ENCODE measurements around the gene SYNJ2. TPM values are rescaled to one million over a fixed set of nuclear protein-coding genes. Genes with fewer than 3 reads are reported as not detected.
A peak's percentile ranks its signal among the peaks of the same experiment; 100 is the strongest.

Gene SYNJ2
- total and polyA plus RNA-seq, 2 donors from 2014 or later, result 1.7 to 15.8 TPM

DNA sequence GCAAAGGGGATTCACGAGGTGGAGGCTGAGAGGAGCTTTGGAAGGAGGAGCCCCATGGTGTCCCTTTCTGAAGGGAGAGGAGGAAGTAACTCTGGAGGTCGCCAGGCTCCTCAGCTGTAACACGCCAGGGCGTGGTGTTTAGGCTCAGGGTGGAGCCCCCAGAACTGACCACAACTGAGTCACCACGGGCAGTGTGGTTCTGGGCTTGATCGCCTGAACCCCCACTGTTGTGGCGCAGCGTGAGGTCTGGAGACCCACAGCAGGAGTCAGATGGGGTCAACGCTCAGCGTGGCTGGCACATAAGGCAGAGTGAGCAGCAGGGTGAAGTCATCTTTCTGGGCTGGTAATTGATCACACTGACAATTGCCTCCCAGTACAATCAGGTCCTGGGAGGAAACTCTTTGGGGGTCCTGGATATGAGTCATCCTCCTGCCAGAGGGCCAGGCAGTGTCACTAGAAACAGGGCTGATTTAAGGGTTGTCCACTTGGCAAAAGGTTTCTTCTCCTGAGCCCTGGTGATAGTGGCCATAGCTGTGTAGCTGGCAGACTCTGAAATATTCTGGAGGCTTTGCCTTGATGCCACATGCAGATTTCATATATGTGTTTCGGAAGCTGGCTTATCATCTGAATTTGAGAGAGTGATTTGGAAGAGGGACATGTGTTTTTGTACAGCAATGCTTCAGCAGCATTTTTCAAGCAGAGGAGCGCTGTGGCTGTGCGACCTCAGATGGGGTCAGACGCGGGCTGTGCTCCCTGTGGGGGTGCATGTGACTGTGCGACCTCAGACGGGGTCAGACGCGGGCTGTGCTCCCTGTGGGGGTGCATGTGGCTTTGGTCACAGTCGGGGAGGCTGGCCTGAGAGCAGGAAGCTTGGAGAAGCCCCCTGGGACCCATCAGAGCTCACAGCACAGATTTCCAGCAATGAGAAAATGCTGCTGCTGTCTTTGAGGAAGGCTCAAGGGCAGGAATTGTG is 50.0 kb downstream of the SYNJ2 start:
- DNase-seq (peak in 4 of 5 donors; percentile 45 to 95 (median 68)), FAIRE-seq (no peak)
- intact Hi-C loops (cut with DNase I), result no loop called here
- Histone ChIP-seq H3K27ac (ENCODE audit: low read depth in 2 of 2, low read length in 2 of 2) (peak overlapping the region; percentile 29 to 69), H3K36me3 (ENCODE audit: control insufficient read depth in 2 of 3, insufficient read depth in 3 of 3, low read length in 3 of 3) (no peaks in the 10 kb centered on the region), H3K27me3 (ENCODE audit: control insufficient read depth, insufficient read depth, low read length) (no peaks in the 10 kb centered on the region), H3K9ac (ENCODE audit: low read length in 3 of 3) (no peak overlapping the region), H3K4me1 (ENCODE audit: control insufficient read depth in 2 of 3, insufficient read depth in 2 of 3, low read depth in 1 of 3, low read length in 3 of 3) (peaks cover 0 to 24% (median 4%) of the 10 kb centered on the region in 3 donors), H3K9me3 (ENCODE audit: control insufficient read depth in 2 of 3, insufficient read depth in 1 of 3, low read length in 3 of 3) (no peaks in the 10 kb centered on the region), H3K4me3 (ENCODE audit: low read length in 3 of 3) (no peak overlapping the region)
- TF ChIP-seq, protein P1, sequence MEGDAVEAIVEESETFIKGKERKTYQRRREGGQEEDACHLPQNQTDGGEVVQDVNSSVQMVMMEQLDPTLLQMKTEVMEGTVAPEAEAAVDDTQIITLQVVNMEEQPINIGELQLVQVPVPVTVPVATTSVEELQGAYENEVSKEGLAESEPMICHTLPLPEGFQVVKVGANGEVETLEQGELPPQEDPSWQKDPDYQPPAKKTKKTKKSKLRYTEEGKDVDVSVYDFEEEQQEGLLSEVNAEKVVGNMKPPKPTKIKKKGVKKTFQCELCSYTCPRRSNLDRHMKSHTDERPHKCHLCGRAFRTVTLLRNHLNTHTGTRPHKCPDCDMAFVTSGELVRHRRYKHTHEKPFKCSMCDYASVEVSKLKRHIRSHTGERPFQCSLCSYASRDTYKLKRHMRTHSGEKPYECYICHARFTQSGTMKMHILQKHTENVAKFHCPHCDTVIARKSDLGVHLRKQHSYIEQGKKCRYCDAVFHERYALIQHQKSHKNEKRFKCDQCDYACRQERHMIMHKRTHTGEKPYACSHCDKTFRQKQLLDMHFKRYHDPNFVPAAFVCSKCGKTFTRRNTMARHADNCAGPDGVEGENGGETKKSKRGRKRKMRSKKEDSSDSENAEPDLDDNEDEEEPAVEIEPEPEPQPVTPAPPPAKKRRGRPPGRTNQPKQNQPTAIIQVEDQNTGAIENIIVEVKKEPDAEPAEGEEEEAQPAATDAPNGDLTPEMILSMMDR (IDR thresholded peaks at IDR 0.05; ENCODE audit: borderline replicate concordance, extremely low read depth, insufficient read depth), result no peak

DNA sequence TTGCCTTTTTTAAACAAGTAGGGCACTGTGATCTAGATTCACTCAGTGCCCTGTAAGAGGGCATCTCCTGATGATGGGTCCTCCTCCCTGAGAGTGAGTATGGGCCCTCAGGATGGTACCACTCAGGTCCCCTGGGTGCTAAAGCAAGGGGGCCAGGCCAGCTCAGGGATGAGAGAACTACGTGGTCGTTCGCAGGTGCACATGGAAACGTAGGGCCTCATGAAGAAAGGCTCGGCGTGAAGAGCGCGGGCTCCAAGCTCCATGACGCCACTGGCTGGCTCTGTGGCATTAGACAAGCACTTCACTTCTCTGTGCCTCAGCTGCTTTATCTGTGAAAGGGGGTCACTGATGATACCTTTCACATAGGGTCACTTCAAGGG is 50.7 kb downstream of the SYNJ2 start:
- intact Hi-C loops (cut with DNase I), result no loop called here
- H3K4me1 ChIP-seq (ENCODE audit: control insufficient read depth in 2 of 3, insufficient read depth in 2 of 3, low read depth in 1 of 3, low read length in 3 of 3), result peaks cover 0 to 17% (median 0%) of the 10 kb centered on the region in 3 donors
- TF ChIP-seq, protein P1 (IDR thresholded peaks at IDR 0.05; ENCODE audit: borderline replicate concordance, extremely low read depth, insufficient read depth), result no peak
- peak overlapping the region; percentile 29 to 69 for H3K27ac ChIP-seq (ENCODE audit: low read depth in 2 of 2, low read length in 2 of 2)
- H3K9ac ChIP-seq (ENCODE audit: low read length in 3 of 3), result no peak overlapping the region
- FAIRE-seq, result no peak
- no peaks in the 10 kb centered on the region for H3K9me3 ChIP-seq (ENCODE audit: control insufficient read depth in 2 of 3, insufficient read depth in 1 of 3, low read length in 3 of 3)
- DNase-seq, result peak in 1 of 5 donors; percentile 36
- H3K36me3 ChIP-seq (ENCODE audit: control insufficient read depth in 2 of 3, insufficient read depth in 3 of 3, low read length in 3 of 3), result no peaks in the 10 kb centered on the region
- H3K27me3 ChIP-seq (ENCODE audit: control insufficient read depth, insufficient read depth, low read length), result no peaks in the 10 kb centered on the region
- H3K4me3 ChIP-seq (ENCODE audit: low read length in 3 of 3), result no peak overlapping the region

DNA sequence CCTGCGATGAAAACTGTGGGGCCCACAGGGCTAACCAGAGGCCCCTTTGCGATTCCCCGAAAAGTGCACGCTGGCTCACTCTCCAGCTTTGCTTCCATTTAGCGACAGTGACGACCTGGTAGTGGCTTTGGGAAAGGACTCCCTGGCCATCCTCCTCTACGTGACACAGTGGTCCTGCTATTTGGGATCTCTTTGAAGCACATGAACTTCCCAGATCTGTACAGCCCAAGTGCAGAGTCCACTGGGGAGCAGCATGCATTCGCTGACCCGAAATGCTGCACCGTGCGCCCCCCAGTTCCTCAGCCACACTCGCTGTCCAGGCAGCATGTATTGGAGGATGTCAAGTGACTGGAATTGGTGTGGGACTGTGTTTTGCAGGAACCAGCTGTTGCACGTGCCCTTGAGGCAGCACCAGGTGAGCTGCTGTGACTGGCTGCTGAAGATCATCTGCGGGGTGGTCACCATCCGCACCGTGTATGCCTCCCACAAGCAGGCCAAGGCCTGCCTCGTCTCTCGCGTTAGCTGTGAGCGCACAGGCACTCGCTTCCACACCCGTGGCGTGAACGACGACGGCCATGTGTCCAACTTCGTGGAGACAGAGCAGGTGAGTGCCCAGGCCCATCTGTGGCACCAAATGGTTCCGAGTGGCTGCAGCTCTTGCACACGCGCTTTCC is 51.6 kb downstream of the SYNJ2 start:
- intact Hi-C loops (cut with DNase I), result no loop called here
- peaks cover 0 to 15% (median 0%) of the 10 kb centered on the region in 3 donors for H3K4me1 ChIP-seq (ENCODE audit: control insufficient read depth in 2 of 3, insufficient read depth in 2 of 3, low read depth in 1 of 3, low read length in 3 of 3)
- no peak for FAIRE-seq
- no peaks in the 10 kb centered on the region for H3K36me3 ChIP-seq (ENCODE audit: control insufficient read depth in 2 of 3, insufficient read depth in 3 of 3, low read length in 3 of 3)
- peak in 1 of 5 donors; percentile 77 for DNase-seq
- H3K9ac ChIP-seq (ENCODE audit: low read length in 3 of 3), result no peak overlapping the region
- H3K9me3 ChIP-seq (ENCODE audit: control insufficient read depth in 2 of 3, insufficient read depth in 1 of 3, low read length in 3 of 3), result no peaks in the 10 kb centered on the region
- TF ChIP-seq, protein P1 (IDR thresholded peaks at IDR 0.05; ENCODE audit: borderline replicate concordance, extremely low read depth, insufficient read depth), result no peak
- no peak overlapping the region for H3K27ac ChIP-seq (ENCODE audit: low read depth in 2 of 2, low read length in 2 of 2)
- H3K4me3 ChIP-seq (ENCODE audit: low read length in 3 of 3), result no peak overlapping the region
- no peaks in the 10 kb centered on the region for H3K27me3 ChIP-seq (ENCODE audit: control insufficient read depth, insufficient read depth, low read length)

All from kidney (tissue), 14 donors.